GM21717 (cell line): Measurements from ENCODE around the gene BRCA1.
"Not testable (repeated sequence)": the region's sequence is repeated elsewhere in the genome, so short reads cannot be mapped to it uniquely, and the experiment has no call there.

Experiments
- ATAC-seq: cut with Tn5 transposase; IDR thresholded peaks from one replicate; pipeline ENCODE4 v1.9.1; 2021; ENCODE audit warnings: mild to moderate bottlenecking, moderate library complexity; ENCODE audit not compliant: unreplicated experiment

Gene BRCA1

GRCh38 chr17:43006639-43007551 is 118.3 kb downstream of the BRCA1 start, which contains the start of gene IFI35:
Gene IFI35 (plus strand): TSS chr17:43006784. CDS start chr17:43006948, 164 bp downstream.
- peak; percentile 73 for ATAC-seq

GRCh38 chr17:43003542-43004172 is 121.5 kb downstream of the BRCA1 start:
- ATAC-seq, result no peak

GRCh38 chr17:43000894-43001293 is 124.3 kb downstream of the BRCA1 start:
- not testable (repeated sequence) for ATAC-seq

GRCh38 chr17:42999003-42999525 is 126.1 kb downstream of the BRCA1 start:
- ATAC-seq, result no peak

- peak; percentile 78 for ATAC-seq
Measured at GRCh38 chr17:42997984-42998938, 126.9 kb downstream of the BRCA1 start, which contains the start of gene RPL27. Gene RPL27 (plus strand): TSS chr17:42998419. CDS start chr17:42998751, 332 bp downstream.

GRCh38 chr17:42997390-42997983 is 127.7 kb downstream of the BRCA1 start:
- peak; percentile 5 for ATAC-seq
